Right atrium auricular region (tissue), 2 donors: ENCODE measurements around the gene SEBOX. TPM values are rescaled to one million over a fixed set of nuclear protein-coding genes. Genes with fewer than 3 reads are reported as not detected.

Source experiments
- DNase-seq: peaks from one replicate; pipeline ENCODE4 v3.0.0-alpha.2; 2019; ENCODE audit warnings: low spot score
- H3K27ac ChIP-seq, 2 donors: fragments of 200-600 bp; sonication (generic); 1 replicate in 1 of 2; 2 replicates in 1 of 2; pipeline ENCODE4 v1.5.1; 2016 to 2019
- H3K27me3 ChIP-seq, 2 donors: fragments of 200-600 bp; sonication (generic); one replicate each; pipeline versions ENCODE4 v1.5.1 to v1.6.0; 2017 to 2019
- H3K36me3 ChIP-seq: fragments of 200-600 bp; sonication (generic); one replicate; pipeline ENCODE4 v1.5.1; 2016
- H3K4me1 ChIP-seq, 2 donors: fragments of 200-600 bp; sonication (generic); one replicate each; pipeline versions ENCODE4 v1.5.1 to v1.6.0; 2017 to 2019
- H3K4me3 ChIP-seq, 2 donors: fragments of 200-600 bp; sonication (generic); 1 replicate in 1 of 2; 2 replicates in 1 of 2; pipeline ENCODE4 v1.5.1; 2017 to 2019; ENCODE audit warnings: mild to moderate bottlenecking in 1 of 2, moderate library complexity in 1 of 2
- H3K9me3 ChIP-seq, 2 donors: fragments of 200-600 bp; sonication (generic); one replicate each; pipeline ENCODE4 v1.5.1; 2019
- total RNA-seq, 2 donors: library from RNA; depleted of rRNA; stranded (reverse); fragments of >200 nt; gene quantifications; one replicate each; pipeline ENCODE4 v1.1.0, GENCODE V29; 2016
- TF ChIP-seq, protein P1 (sequence below), 2 donors: fragments of 200-600 bp; sonication (generic); IDR thresholded peaks; one replicate each; pipeline ENCODE4 v1.5.1; 2019; ENCODE audit warnings: antibody characterized with exemption in 2 of 2

Gene SEBOX
- total RNA-seq, 2 donors from 2014 or later: not detected

DNA sequence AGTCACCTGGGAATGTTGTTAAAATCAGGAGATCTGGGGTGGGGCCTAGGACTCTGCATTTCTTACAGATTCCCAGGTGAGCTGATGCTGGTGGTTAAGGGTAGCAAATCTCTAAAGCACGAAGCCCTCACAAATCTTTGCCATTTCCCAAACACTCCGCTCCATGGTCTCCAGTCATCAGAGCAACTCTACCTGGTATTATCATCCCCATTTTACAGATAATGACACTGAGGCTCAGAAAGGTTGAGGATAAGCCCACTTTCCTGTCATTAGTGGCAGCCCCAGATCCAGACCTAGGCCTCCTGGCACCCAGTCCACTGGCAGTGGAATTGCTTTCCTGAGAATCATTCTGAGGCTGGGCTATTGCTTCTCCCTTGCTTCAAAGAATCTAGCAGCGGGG lies 32.3 kb upstream of the SEBOX start:
- Histone ChIP-seq H3K9me3 (no peaks in the 10 kb centered on the region), H3K4me1 (peaks cover 0 to 12% of the 10 kb centered on the region in 2 donors), H3K4me3 (no peak overlapping the region), H3K27me3 (no peaks in the 10 kb centered on the region), H3K27ac (no peak overlapping the region), H3K36me3 (peaks cover 12% of the 10 kb centered on the region)
- TF ChIP-seq, protein P1, sequence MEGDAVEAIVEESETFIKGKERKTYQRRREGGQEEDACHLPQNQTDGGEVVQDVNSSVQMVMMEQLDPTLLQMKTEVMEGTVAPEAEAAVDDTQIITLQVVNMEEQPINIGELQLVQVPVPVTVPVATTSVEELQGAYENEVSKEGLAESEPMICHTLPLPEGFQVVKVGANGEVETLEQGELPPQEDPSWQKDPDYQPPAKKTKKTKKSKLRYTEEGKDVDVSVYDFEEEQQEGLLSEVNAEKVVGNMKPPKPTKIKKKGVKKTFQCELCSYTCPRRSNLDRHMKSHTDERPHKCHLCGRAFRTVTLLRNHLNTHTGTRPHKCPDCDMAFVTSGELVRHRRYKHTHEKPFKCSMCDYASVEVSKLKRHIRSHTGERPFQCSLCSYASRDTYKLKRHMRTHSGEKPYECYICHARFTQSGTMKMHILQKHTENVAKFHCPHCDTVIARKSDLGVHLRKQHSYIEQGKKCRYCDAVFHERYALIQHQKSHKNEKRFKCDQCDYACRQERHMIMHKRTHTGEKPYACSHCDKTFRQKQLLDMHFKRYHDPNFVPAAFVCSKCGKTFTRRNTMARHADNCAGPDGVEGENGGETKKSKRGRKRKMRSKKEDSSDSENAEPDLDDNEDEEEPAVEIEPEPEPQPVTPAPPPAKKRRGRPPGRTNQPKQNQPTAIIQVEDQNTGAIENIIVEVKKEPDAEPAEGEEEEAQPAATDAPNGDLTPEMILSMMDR (IDR thresholded peaks at IDR 0.05): no peak
- no peak for DNase-seq

DNA sequence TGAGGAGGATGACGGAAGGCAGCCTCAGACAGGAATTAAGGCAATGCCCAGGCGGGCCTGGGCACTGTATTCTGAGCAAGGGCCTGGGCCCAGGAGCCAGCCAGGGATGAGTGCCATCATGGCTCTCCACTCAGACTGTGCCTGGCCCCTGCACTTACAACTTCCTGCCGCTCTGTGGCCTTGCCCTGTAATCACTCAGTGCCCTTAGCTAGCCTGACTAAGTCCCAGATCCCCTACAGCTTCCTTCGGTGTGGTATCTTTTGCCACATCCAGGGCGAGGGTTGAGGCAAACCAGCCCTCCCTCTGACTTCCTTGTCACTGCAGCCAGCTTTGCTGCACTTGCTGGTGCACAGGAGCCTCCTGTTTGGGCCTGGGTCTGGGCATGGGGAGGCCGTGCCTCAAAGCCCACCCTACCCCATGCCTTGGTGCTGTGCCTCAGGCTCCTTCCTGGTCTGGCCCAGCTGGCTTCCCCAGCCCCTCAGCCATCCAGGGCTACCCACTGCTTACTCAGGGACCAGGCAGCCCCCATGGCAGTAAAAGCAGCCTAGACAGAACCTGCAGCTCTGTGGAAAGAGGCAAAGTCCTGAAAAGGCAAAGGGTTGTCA lies 31.7 kb upstream of the SEBOX start:
- Histone ChIP-seq H3K36me3 (peaks cover 12% of the 10 kb centered on the region), H3K4me1 (peaks cover 0 to 12% of the 10 kb centered on the region in 2 donors), H3K27me3 (no peaks in the 10 kb centered on the region), H3K9me3 (no peaks in the 10 kb centered on the region), H3K27ac (no peak overlapping the region), H3K4me3 (no peak overlapping the region)
- DNase-seq: no peak
- TF ChIP-seq, protein P1 (IDR thresholded peaks at IDR 0.05): no peak

DNA sequence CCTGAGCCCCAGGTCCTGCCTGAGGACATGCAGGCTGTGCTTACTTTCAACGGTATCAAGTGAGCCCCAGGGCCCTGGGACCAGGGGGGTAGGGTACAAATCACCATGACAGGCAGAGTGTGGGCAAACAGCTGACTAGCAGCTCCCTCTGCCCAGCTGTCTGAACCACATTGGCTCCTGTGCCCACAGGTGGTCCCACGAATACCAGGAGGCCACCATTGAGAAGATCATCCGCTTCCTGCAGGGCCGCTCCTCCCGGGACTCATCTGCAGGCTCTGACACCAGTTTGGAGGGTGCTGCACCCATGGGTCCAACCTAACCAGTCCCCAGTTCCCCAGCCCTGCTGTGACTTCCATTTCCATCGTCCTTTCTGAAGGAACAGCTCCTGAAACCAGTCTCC lies 31.0 kb upstream of the SEBOX start:
- no peak overlapping the region for H3K27ac ChIP-seq
- H3K9me3 ChIP-seq: no peaks in the 10 kb centered on the region
- no peak overlapping the region for H3K4me3 ChIP-seq
- TF ChIP-seq, protein P1 (IDR thresholded peaks at IDR 0.05): no peak
- H3K27me3 ChIP-seq: no peaks in the 10 kb centered on the region
- DNase-seq: no peak
- H3K4me1 ChIP-seq: peaks cover 0 to 12% of the 10 kb centered on the region in 2 donors
- peaks cover 12% of the 10 kb centered on the region for H3K36me3 ChIP-seq

DNA sequence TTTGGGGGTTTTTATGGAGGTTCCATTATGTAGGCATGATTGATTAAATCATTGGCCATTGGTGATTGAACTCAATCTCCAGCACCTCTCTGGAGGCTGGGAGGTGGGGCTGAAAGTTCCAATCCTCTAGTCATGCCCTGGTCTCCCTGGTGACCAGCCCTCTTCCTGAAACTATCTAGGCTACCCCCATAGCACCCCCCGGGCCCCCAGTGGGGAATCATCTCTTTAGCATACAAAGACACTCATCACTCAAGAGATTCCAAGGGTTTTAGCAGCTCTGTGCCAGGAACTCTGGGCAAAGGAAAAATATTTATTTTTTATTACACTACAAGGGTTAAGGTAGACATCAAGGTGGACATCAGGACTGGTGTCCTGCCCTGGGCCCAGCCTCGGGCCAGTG lies 30.4 kb upstream of the SEBOX start:
- Histone ChIP-seq H3K9me3 (no peaks in the 10 kb centered on the region), H3K4me3 (no peak overlapping the region), H3K27me3 (no peaks in the 10 kb centered on the region), H3K36me3 (peaks cover 11% of the 10 kb centered on the region), H3K27ac (no peak overlapping the region), H3K4me1 (peaks cover 0 to 12% of the 10 kb centered on the region in 2 donors)
- TF ChIP-seq, protein P1 (IDR thresholded peaks at IDR 0.05): no peak
- no peak for DNase-seq

DNA sequence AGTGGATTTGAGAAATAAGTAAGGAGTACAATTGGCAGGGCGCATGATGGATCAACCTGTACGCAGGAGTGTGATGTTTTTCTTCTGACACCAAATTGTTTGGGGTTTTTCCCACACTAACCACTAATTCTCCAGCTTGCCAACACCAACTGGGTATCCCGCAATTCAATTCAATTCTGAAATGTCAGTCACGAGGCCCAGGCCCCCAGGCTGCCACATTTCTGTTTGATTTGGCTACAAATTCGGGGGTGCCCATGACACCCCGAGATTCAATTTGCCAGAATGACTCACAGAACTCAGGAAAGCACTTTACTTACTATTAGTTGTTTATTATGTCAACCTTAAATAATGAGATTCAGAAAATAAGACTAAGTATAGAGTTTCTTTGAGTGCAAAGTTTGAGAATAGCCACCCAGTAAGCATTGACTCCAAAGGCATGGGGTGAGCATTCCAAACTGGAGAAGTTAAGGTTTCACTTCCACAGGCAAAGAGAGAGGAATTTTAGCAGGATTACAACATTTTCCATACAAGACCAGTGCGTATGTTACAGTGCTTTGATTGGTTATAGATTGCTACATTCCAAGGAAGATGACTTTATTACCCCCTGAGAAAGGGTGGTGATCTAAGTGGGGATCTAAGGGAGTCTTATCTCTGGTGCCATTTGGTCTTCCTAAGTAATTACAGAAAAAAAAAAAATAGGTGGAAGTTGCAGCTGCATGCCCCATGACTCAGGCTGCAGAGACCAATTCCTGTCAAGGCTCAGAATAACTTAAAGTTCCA lies 29.5 kb upstream of the SEBOX start:
- DNase-seq: no peak
- TF ChIP-seq, protein P1 (IDR thresholded peaks at IDR 0.05): no peak

More for the DNA sequence above, 29.5 kb upstream of the SEBOX start:
- Histone ChIP-seq H3K36me3 (peaks cover 14% of the 10 kb centered on the region), H3K27me3 (no peaks in the 10 kb centered on the region), H3K27ac (no peak overlapping the region), H3K4me1 (peaks cover 0 to 12% of the 10 kb centered on the region in 2 donors), H3K4me3 (no peak overlapping the region), H3K9me3 (no peaks in the 10 kb centered on the region)
